ENCODE results near the gene TBC1D32.
"Not testable (repeated sequence)": the region's sequence is repeated elsewhere in the genome, so short reads cannot be mapped to it uniquely, and the experiment has no call there.

Gene TBC1D32, protein sequence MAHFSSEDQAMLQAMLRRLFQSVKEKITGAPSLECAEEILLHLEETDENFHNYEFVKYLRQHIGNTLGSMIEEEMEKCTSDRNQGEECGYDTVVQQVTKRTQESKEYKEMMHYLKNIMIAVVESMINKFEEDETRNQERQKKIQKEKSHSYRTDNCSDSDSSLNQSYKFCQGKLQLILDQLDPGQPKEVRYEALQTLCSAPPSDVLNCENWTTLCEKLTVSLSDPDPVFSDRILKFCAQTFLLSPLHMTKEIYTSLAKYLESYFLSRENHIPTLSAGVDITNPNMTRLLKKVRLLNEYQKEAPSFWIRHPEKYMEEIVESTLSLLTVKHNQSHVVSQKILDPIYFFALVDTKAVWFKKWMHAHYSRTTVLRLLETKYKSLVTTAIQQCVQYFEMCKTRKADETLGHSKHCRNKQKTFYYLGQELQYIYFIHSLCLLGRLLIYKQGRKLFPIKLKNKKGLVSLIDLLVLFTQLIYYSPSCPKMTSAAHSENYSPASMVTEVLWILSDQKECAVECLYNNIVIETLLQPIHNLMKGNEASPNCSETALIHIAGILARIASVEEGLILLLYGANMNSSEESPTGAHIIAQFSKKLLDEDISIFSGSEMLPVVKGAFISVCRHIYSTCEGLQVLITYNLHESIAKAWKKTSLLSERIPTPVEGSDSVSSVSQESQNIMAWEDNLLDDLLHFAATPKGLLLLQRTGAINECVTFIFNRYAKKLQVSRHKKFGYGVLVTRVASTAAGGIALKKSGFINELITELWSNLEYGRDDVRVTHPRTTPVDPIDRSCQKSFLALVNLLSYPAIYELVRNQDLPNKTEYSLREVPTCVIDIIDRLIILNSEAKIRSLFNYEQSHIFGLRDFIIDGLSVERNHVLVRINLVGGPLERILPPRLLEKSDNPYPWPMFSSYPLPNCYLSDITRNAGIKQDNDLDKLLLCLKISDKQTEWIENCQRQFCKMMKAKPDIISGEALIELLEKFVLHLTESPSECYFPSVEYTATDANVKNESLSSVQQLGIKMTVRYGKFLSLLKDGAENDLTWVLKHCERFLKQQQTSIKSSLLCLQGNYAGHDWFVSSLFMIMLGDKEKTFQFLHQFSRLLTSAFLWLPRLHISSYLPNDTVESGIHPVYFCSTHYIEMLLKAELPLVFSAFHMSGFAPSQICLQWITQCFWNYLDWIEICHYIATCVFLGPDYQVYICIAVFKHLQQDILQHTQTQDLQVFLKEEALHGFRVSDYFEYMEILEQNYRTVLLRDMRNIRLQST

DNA sequence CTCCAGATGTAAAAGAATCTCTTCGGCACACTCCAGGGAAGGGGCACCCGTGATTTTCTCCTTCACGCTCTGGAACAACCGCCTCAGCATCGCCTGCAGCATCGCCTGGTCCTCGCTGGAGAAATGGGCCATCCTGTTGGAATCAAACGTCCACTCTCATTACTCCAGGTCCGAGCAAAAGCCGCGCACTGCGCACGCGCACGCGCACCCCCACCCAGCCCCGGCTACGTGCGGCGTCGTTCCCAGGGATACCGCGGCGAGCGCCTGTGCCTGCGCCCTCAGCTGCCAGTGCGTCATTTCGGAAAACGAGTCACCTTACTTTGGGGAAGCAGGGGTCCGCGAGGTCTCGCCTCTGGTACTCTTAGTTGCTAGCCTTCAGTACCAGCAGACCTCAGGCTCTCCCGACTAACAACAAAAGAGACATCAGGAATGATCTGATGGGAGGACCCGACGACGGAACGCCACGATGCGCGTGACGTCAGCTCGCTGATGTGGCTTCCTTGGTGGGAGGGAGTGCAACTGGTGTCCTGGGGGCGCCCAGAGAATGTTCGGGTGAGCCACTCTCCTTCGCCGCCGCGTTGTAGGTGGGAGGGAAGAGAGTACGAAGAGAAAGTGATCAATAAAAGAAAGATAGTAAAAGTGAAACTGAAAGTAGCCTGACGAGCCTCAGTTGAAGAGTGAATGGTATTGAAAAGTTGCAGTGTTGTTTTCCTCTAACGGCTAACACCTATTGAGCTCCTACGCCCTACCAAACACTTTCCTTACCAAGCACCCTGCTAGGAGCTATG lies at the start of gene TBC1D32:
TBC1D32 (minus strand) TSS at position 182 of the 788 bp plus-strand sequence; CDS start at position 132, 50 bp downstream.
- peak; percentile 85 for DNase-seq (ENCODE audit: low spot score)
- TF ChIP-seq, protein P1, sequence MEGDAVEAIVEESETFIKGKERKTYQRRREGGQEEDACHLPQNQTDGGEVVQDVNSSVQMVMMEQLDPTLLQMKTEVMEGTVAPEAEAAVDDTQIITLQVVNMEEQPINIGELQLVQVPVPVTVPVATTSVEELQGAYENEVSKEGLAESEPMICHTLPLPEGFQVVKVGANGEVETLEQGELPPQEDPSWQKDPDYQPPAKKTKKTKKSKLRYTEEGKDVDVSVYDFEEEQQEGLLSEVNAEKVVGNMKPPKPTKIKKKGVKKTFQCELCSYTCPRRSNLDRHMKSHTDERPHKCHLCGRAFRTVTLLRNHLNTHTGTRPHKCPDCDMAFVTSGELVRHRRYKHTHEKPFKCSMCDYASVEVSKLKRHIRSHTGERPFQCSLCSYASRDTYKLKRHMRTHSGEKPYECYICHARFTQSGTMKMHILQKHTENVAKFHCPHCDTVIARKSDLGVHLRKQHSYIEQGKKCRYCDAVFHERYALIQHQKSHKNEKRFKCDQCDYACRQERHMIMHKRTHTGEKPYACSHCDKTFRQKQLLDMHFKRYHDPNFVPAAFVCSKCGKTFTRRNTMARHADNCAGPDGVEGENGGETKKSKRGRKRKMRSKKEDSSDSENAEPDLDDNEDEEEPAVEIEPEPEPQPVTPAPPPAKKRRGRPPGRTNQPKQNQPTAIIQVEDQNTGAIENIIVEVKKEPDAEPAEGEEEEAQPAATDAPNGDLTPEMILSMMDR (IDR thresholded peaks at IDR 0.05; ENCODE audit: extremely low read depth, insufficient read depth, missing control alignments): no peak
- in situ Hi-C loops (cut with MboI; ENCODE audit: low pct_unique_long_range_greater_than_20kb, low sequenced_read_pairs, unreplicated experiment): no loop called here

DNA sequence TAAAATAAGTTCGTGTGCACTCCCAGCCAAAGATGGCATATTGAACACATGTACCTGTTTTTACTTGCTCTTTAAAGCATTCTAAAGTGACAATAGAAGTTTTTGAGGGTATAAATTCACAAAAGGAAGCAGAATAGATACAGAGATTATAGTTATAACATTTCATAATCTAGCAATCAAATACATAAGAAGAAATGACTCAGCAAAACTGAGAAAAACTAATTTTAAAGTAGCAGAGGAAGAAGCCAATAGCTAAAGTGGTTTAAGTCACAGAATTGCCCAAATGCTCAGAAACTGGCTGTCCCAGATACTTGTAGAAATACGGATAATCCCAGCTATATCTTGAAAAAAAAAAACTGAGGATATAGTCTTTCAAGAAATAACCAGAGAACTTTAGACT lies 49.2 kb upstream of the TBC1D32 start:
- TF ChIP-seq, protein P1 (IDR thresholded peaks at IDR 0.05; ENCODE audit: extremely low read depth, insufficient read depth, missing control alignments): no peak
- in situ Hi-C loops (cut with MboI; ENCODE audit: low pct_unique_long_range_greater_than_20kb, low sequenced_read_pairs, unreplicated experiment): no loop called here
- DNase-seq (ENCODE audit: low spot score): no peak

DNA sequence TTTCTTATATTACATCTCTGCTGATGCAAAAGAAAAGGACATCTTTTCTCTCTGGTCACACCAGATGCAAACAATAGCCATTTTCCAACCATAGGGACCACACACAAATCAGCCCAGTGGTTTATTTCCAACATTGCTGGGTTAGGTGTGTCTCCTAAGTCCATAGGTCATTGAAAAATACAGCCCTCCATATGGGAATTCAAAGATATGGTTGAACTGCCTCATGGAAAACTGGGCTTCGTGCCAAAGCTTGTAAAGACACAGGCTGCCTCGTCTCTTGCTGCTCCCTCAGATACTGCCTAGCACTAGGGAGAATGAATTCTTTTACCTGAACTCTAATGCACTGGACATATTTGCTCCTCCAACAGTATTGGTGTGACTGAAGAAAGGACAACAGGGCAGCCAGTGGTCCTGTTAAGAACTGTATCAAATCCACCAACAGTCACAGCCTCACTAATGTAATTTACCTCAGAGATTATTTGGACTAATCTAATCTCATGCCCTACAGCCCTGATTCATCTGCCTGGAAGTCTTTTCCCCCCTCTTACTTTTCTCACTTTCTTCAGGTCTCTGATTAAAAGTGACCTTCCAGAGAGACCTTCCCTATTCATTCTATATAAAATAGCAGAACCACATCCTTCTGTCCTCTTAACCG lies 48.3 kb upstream of the TBC1D32 start:
- TF ChIP-seq, protein P1 (IDR thresholded peaks at IDR 0.05; ENCODE audit: extremely low read depth, insufficient read depth, missing control alignments): no peak
- DNase-seq (ENCODE audit: low spot score): no peak
- in situ Hi-C loops (cut with MboI; ENCODE audit: low pct_unique_long_range_greater_than_20kb, low sequenced_read_pairs, unreplicated experiment): no loop called here

DNA sequence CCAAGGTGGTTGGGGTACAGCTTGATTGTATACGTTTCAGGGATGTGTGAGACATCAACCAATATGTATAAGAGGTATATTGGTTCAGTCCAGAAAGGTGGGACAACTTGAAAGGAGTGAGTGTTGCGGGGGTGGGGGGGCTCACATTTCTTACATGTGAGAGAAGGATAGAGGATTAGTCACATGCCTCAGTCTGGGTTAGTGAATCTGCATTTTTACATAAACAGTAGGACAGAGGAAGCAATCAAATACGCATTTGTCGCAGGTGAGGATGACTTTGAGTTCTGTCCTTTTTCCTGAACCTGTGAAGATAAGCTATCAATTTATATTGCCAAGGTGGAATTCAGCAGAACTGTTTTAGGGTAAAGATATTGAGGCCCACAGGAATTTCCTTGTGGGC lies 42.1 kb upstream of the TBC1D32 start:
- DNase-seq (ENCODE audit: low spot score): no peak
- TF ChIP-seq, protein P1 (IDR thresholded peaks at IDR 0.05; ENCODE audit: extremely low read depth, insufficient read depth, missing control alignments): no peak
- in situ Hi-C loops (cut with MboI; ENCODE audit: low pct_unique_long_range_greater_than_20kb, low sequenced_read_pairs, unreplicated experiment): no loop called here

DNA sequence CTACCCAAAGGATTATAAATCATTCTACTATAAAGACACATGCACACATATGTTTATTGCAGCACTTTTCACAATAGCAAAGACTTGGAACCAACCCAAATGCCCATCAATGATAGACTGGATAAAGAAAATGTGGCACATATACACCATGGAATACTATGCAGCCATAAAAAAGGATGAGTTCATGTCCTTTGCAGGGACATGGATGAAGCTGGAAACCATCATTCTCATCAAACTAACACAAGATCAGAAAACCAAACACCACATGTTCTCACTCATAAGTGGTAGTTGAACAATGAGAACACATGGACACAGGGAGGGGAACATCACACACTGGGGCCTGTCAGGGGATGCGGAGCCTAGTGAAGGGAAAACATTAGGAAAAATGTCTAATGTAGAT lies 39.9 kb upstream of the TBC1D32 start:
- in situ Hi-C loops (cut with MboI; ENCODE audit: low pct_unique_long_range_greater_than_20kb, low sequenced_read_pairs, unreplicated experiment); DNase-seq (ENCODE audit: low spot score): not testable (repeated sequence)

All from GM13977 (cell line).